Measurements from ENCODE around the gene AGTPBP1.

DNA sequence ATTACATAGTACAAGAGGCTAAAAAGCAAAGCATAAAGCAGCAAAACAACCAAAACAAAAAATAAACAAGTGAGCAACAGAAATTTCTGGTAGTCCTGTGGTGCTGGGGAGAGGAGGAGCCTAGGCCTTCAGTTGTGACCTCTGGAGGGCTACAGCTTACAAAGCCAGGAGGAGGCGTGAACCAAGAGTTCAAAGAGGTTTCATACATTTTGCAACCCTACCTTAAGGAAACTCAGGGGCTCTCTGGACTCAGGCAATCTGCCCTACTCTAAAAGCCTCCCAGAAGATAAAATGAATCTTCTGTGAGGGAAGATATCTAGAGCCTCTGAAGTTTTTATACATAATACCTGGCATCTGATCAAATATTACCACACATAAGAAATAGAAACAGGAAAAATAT, 187.4 kb downstream of the AGTPBP1 start:
- TF ChIP-seq, protein P1, sequence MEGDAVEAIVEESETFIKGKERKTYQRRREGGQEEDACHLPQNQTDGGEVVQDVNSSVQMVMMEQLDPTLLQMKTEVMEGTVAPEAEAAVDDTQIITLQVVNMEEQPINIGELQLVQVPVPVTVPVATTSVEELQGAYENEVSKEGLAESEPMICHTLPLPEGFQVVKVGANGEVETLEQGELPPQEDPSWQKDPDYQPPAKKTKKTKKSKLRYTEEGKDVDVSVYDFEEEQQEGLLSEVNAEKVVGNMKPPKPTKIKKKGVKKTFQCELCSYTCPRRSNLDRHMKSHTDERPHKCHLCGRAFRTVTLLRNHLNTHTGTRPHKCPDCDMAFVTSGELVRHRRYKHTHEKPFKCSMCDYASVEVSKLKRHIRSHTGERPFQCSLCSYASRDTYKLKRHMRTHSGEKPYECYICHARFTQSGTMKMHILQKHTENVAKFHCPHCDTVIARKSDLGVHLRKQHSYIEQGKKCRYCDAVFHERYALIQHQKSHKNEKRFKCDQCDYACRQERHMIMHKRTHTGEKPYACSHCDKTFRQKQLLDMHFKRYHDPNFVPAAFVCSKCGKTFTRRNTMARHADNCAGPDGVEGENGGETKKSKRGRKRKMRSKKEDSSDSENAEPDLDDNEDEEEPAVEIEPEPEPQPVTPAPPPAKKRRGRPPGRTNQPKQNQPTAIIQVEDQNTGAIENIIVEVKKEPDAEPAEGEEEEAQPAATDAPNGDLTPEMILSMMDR (conservative IDR thresholded peaks at IDR 0.05; ENCODE audit: low read depth in 2 of 2) = no peak
- TF ChIP-seq POLR2AphosphoS5 (IDR thresholded peaks at IDR 0.05; ENCODE audit: low read depth) (no peak), EZH2 (IDR thresholded peaks at IDR 0.05; ENCODE audit: low read depth, unreplicated experiment) (no peak), CREB1 (CRISPR knock-in tag; IDR thresholded peaks at IDR 0.05; ENCODE audit: low read depth) (no peak), EZH2phosphoT487 (IDR thresholded peaks at IDR 0.05; ENCODE audit: unreplicated experiment) (no peak), JUNB (IDR thresholded peaks at IDR 0.05; ENCODE audit: unreplicated experiment) (no peak), STAT1 (IDR thresholded peaks at IDR 0.05; ENCODE audit: unreplicated experiment) (no peak)
- TF ChIP-seq, protein P2, sequence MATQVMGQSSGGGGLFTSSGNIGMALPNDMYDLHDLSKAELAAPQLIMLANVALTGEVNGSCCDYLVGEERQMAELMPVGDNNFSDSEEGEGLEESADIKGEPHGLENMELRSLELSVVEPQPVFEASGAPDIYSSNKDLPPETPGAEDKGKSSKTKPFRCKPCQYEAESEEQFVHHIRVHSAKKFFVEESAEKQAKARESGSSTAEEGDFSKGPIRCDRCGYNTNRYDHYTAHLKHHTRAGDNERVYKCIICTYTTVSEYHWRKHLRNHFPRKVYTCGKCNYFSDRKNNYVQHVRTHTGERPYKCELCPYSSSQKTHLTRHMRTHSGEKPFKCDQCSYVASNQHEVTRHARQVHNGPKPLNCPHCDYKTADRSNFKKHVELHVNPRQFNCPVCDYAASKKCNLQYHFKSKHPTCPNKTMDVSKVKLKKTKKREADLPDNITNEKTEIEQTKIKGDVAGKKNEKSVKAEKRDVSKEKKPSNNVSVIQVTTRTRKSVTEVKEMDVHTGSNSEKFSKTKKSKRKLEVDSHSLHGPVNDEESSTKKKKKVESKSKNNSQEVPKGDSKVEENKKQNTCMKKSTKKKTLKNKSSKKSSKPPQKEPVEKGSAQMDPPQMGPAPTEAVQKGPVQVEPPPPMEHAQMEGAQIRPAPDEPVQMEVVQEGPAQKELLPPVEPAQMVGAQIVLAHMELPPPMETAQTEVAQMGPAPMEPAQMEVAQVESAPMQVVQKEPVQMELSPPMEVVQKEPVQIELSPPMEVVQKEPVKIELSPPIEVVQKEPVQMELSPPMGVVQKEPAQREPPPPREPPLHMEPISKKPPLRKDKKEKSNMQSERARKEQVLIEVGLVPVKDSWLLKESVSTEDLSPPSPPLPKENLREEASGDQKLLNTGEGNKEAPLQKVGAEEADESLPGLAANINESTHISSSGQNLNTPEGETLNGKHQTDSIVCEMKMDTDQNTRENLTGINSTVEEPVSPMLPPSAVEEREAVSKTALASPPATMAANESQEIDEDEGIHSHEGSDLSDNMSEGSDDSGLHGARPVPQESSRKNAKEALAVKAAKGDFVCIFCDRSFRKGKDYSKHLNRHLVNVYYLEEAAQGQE (IDR thresholded peaks at IDR 0.05; ENCODE audit: unreplicated experiment) = no peak
